ENCODE results near the gene POU5F1.

DNA sequence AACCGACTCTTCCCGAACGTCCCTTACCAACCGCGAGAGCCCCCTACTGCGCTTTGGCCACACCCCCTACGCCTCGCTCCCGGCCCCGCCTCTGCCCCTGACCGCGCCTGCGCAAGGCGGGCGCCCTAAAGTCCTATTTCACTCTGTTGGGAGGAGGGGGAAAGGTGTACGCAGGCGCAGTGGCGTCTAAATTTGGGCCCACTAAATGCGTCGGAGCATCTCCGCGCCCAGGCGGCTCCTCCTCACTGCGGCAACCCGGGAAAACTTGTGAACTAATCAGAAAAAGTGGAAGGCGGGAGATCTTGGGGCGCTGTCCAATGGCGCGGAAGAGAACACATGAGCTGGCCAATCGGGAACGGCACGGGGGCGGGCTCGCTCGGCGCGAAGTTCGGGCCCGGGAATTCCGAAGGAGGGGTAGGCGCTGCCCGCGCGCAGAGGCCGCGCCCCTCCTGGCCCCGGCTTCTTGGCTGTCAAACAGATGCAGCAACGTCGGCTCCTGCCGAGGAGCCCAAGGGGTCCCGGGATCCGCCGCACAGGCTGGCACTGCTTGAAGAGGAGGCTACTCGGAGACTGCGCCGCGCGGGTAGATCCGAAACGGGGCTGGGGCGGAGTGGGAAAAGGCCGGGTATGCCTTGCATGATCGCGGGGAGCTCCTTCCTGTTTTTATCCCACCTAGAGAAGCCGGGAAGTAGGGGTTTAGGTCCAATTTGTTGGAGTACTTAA, 12.2 kb downstream of the POU5F1 start, which contains the start of gene TCF19:
- TF ChIP-seq, protein P1, sequence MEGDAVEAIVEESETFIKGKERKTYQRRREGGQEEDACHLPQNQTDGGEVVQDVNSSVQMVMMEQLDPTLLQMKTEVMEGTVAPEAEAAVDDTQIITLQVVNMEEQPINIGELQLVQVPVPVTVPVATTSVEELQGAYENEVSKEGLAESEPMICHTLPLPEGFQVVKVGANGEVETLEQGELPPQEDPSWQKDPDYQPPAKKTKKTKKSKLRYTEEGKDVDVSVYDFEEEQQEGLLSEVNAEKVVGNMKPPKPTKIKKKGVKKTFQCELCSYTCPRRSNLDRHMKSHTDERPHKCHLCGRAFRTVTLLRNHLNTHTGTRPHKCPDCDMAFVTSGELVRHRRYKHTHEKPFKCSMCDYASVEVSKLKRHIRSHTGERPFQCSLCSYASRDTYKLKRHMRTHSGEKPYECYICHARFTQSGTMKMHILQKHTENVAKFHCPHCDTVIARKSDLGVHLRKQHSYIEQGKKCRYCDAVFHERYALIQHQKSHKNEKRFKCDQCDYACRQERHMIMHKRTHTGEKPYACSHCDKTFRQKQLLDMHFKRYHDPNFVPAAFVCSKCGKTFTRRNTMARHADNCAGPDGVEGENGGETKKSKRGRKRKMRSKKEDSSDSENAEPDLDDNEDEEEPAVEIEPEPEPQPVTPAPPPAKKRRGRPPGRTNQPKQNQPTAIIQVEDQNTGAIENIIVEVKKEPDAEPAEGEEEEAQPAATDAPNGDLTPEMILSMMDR (IDR thresholded peaks at IDR 0.05 in 8 of 11, conservative IDR thresholded peaks at IDR 0.05 in 3 of 11) = peak in 3 of 11 experiments; percentile 17 to 46 (median 31)
- TF ChIP-seq POLR2A (IDR thresholded peaks at IDR 0.05) (peak in 1 of 3 donors; percentile 32), POLR2AphosphoS5 (IDR thresholded peaks at IDR 0.05) (peak; percentile 74 to 86 (median 85))

All from spleen (tissue), 7 donors.